GM12878 (cell line): ENCODE measurements around the gene TCF12.

ENCODE experiments used
- BCL11A ChIP-seq: IDR thresholded peaks from 2 replicates; pipeline ENCODE4 v1.6.1; 2011; ENCODE audit warnings: low read depth, low read length
- MYC ChIP-seq: IDR thresholded peaks from 2 replicates; pipeline ENCODE4 v1.6.1; 2011; ENCODE audit warnings: mild to moderate bottlenecking, low read length, moderate library complexity, inconsistent platforms; ENCODE audit not compliant: insufficient read depth, insufficient replicate concordance, insufficient read length, severe bottlenecking
- POLR2A ChIP-seq: IDR thresholded peaks from 2 replicates; pipeline ENCODE4 v1.6.1; 2011; ENCODE audit warnings: low read depth, mild to moderate bottlenecking, low read length
- TF ChIP-seq, protein P1 (sequence below): IDR thresholded peaks from 2 replicates; pipeline ENCODE4 v1.6.1; 2012; ENCODE audit warnings: mild to moderate bottlenecking, low read depth, low read length
- TF ChIP-seq, protein P2 (sequence below), 3 experiments: IDR thresholded peaks in 2 of 3; conservative IDR thresholded peaks in 1 of 3; 2 replicates each; pipeline ENCODE4 v1.5.1; 2011; ENCODE audit warnings: low read depth in 3 of 3, low read length in 3 of 3, mild to moderate bottlenecking in 3 of 3, control low read depth in 2 of 3, moderate library complexity in 2 of 3, inconsistent platforms in 1 of 3, mixed read lengths in 1 of 3; ENCODE audit not compliant: control insufficient read depth in 2 of 3, insufficient read depth in 1 of 3; ENCODE audit errors: extremely low read depth in 1 of 3

DNA sequence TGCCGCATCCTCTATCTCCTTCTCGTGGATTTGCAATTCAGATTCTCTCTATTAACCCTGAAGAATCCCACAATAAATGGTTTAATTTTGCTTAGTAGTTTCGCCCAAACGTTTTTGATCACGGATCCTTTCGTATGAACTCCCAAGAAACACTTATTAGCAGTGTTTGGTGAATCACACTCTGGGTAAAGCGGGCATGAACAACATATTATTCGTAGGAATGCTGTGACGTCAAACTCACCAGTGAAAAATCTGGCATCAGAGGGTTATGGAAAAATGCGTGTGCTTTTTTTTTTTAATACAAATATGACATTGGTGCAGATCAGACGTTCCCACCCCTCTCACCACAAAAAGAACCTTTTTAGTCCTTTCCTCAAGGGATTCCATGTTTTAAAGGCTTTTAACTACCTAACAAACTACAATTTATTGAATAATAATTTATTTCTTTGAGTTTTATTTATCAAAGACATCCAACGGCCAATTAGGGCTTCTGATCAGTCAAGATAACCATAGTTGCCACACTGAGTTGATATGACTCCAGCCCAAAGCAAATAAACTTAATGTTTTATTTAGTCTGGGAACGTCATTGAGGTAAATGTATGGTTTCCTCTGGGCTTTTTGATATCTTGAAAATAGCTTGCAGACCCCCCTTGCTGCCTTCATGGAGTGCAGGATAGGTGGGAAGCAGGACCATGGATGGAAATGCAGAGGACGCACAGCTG is 412.3 kb downstream of the TCF12 start:
- TF ChIP-seq POLR2A (no peak), BCL11A (no peak), MYC (no peak)
- TF ChIP-seq, protein P1, sequence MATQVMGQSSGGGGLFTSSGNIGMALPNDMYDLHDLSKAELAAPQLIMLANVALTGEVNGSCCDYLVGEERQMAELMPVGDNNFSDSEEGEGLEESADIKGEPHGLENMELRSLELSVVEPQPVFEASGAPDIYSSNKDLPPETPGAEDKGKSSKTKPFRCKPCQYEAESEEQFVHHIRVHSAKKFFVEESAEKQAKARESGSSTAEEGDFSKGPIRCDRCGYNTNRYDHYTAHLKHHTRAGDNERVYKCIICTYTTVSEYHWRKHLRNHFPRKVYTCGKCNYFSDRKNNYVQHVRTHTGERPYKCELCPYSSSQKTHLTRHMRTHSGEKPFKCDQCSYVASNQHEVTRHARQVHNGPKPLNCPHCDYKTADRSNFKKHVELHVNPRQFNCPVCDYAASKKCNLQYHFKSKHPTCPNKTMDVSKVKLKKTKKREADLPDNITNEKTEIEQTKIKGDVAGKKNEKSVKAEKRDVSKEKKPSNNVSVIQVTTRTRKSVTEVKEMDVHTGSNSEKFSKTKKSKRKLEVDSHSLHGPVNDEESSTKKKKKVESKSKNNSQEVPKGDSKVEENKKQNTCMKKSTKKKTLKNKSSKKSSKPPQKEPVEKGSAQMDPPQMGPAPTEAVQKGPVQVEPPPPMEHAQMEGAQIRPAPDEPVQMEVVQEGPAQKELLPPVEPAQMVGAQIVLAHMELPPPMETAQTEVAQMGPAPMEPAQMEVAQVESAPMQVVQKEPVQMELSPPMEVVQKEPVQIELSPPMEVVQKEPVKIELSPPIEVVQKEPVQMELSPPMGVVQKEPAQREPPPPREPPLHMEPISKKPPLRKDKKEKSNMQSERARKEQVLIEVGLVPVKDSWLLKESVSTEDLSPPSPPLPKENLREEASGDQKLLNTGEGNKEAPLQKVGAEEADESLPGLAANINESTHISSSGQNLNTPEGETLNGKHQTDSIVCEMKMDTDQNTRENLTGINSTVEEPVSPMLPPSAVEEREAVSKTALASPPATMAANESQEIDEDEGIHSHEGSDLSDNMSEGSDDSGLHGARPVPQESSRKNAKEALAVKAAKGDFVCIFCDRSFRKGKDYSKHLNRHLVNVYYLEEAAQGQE = no peak
- TF ChIP-seq, protein P2, sequence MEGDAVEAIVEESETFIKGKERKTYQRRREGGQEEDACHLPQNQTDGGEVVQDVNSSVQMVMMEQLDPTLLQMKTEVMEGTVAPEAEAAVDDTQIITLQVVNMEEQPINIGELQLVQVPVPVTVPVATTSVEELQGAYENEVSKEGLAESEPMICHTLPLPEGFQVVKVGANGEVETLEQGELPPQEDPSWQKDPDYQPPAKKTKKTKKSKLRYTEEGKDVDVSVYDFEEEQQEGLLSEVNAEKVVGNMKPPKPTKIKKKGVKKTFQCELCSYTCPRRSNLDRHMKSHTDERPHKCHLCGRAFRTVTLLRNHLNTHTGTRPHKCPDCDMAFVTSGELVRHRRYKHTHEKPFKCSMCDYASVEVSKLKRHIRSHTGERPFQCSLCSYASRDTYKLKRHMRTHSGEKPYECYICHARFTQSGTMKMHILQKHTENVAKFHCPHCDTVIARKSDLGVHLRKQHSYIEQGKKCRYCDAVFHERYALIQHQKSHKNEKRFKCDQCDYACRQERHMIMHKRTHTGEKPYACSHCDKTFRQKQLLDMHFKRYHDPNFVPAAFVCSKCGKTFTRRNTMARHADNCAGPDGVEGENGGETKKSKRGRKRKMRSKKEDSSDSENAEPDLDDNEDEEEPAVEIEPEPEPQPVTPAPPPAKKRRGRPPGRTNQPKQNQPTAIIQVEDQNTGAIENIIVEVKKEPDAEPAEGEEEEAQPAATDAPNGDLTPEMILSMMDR (IDR thresholded peaks at IDR 0.05 in 2 of 3, conservative IDR thresholded peaks at IDR 0.05 in 1 of 3; ENCODE audit: control insufficient read depth in 2 of 3, extremely low read depth in 1 of 3, insufficient read depth in 1 of 3, low read depth in 3 of 3, low read length in 3 of 3) = no peak
